ENCODE measurements around the gene IL1B. TPM values are rescaled to one million over a fixed set of nuclear protein-coding genes. Genes with fewer than 3 reads are reported as not detected.
A peak's percentile ranks its signal among the peaks of the same experiment; 100 is the strongest.

Gene IL1B
- total RNA-seq, 1 donor: 2.4 TPM

DNA sequence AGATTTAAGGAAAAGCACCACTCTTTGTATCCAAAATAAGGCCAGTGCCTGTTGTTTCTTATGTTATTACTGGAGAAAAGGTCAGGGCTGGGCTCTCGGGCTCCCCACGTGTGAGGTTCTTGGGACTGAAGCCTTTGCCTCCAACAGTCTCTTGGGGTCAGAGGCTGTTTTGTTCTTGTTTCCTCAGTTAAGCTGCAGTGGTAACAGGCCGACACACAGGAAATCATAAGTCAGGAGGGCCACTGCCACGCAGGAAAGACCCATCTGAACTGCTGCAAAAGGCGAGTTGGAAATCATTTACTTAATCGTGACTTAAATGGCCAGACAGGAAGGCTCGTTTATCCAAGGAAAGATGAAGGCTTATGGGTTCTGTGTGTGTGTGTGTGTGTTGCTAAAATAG, 44.1 kb upstream of the IL1B start:
- TF ChIP-seq, protein P1, sequence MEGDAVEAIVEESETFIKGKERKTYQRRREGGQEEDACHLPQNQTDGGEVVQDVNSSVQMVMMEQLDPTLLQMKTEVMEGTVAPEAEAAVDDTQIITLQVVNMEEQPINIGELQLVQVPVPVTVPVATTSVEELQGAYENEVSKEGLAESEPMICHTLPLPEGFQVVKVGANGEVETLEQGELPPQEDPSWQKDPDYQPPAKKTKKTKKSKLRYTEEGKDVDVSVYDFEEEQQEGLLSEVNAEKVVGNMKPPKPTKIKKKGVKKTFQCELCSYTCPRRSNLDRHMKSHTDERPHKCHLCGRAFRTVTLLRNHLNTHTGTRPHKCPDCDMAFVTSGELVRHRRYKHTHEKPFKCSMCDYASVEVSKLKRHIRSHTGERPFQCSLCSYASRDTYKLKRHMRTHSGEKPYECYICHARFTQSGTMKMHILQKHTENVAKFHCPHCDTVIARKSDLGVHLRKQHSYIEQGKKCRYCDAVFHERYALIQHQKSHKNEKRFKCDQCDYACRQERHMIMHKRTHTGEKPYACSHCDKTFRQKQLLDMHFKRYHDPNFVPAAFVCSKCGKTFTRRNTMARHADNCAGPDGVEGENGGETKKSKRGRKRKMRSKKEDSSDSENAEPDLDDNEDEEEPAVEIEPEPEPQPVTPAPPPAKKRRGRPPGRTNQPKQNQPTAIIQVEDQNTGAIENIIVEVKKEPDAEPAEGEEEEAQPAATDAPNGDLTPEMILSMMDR (IDR thresholded peaks at IDR 0.05; ENCODE audit: insufficient read depth, low read length): no peak
- DNase-seq (ENCODE audit: low read depth): no peak
- no peak overlapping the region for H3K4me3 ChIP-seq (ENCODE audit: low read depth, low read length)

DNA sequence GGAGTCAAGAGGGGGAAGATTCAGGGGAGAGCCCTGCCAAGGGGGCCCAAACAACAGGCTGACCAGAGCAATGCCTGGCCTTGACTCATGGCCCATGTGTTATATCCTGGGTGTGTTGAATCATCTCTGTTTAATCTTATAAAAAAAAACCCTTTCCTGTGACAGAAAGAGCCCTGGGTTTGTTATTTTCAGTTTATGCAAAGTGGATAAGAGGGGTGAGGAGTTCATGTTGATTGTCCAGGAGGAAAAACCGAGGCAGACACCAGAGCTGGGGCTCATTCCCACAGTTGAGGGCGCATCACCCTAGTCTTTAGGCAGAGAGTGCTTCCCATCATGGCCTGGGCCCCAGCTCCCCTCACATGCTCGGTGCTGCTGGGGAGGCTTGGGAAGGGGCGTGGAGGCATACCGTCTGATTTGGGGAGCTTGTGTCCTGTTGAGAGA, 43.5 kb upstream of the IL1B start:
- H3K4me3 ChIP-seq (ENCODE audit: low read depth, low read length): no peak overlapping the region
- peak; percentile 80 for DNase-seq (ENCODE audit: low read depth)
- TF ChIP-seq, protein P1 (IDR thresholded peaks at IDR 0.05; ENCODE audit: insufficient read depth, low read length): no peak

- DNase-seq (ENCODE audit: low read depth): no peak
- H3K4me3 ChIP-seq (ENCODE audit: low read depth, low read length): no peak overlapping the region
- TF ChIP-seq, protein P1 (IDR thresholded peaks at IDR 0.05; ENCODE audit: insufficient read depth, low read length): no peak
These were observed 43.0 kb upstream of the IL1B start for GRCh38 chr2:112879491-112880041.

- peak; percentile 47 for DNase-seq (ENCODE audit: low read depth)
These were observed 40.8 kb upstream of the IL1B start for GRCh38 chr2:112877423-112877822.

GRCh38 chr2:112876971-112877361, 40.4 kb upstream of the IL1B start:
- DNase-seq (ENCODE audit: low read depth): peak; percentile 57
- no peak overlapping the region for H3K4me3 ChIP-seq (ENCODE audit: low read depth, low read length)
- TF ChIP-seq, protein P1 (IDR thresholded peaks at IDR 0.05; ENCODE audit: insufficient read depth, low read length): no peak

More at GRCh38 chr2:112877423-112877822, 40.8 kb upstream of the IL1B start:
- no peak overlapping the region for H3K4me3 ChIP-seq (ENCODE audit: low read depth, low read length)
- TF ChIP-seq, protein P1 (IDR thresholded peaks at IDR 0.05; ENCODE audit: insufficient read depth, low read length): no peak

DNA sequence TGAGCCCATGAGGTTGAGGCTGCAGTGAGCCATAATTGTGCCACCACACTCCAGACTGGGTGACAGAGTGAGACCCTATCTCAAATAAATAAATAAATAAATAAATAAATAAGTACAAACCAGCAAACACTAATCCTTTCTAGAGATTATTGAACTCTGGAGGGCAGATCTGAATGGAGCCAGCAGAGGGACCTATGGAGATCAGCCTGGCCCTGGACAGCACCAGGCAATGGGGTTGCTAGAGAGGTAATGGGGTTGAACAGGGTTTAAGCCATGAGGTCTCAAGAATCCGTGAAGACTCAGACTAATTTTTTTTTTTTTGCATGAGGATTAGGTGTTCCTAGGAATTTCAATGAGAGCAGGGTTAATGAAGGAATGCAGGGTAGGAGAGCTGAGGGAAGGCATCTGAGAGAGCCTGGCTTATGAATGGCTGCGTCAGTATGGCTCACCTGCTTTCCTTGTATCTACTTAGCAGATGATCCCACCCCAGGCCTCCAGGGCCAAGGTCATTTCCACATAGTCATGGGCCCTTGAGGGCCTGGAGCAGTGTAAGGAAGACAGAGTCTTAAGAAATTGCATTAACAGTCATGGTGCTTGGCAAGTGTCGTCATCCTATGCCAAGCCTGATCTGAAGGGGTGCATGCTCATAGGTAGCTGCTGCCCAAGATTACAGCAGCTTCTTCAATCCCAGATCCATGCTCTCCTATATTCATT, 39.8 kb upstream of the IL1B start:
- no peak overlapping the region for H3K4me3 ChIP-seq (ENCODE audit: low read depth, low read length)
- TF ChIP-seq, protein P1 (IDR thresholded peaks at IDR 0.05; ENCODE audit: insufficient read depth, low read length): no peak
- DNase-seq (ENCODE audit: low read depth): no peak

Data from fibroblast of the aortic adventitia (primary cell).